CD4-positive, alpha-beta T cell (primary cell): ENCODE results near the gene SCAPER. TPM values are rescaled to one million over a fixed set of nuclear protein-coding genes. Genes with fewer than 3 reads are reported as not detected.
"Not testable (repeated sequence)": the region's sequence is repeated elsewhere in the genome, so short reads cannot be mapped to it uniquely, and the experiment has no call there.

Experiments used
- ATAC-seq: fragments of 200-7000 bp; cut with Tn5 transposase; one replicate; pipeline ENCODE4 v1.10.0; 2022; ENCODE audit warnings: mild to moderate bottlenecking; ENCODE audit not compliant: poor library complexity
- CTCF ChIA-PET: fragments of 350-600 bp; sonication (Branson Sonifier 250); formaldehyde crosslinking; loops from one replicate; lab custom pipeline; 2021; ENCODE audit warnings: antibody characterized with exemption, inconsistent platforms; lab: Charles Lee
- POLR2A ChIA-PET: fragments of 350-600 bp; sonication (Branson Sonifier 250); formaldehyde crosslinking; loops from one replicate; lab custom pipeline; 2021; ENCODE audit warnings: antibody characterized with exemption, inconsistent platforms; lab: Charles Lee
- DNase-seq, 14 experiments: peaks; one replicate each; pipeline ENCODE4 v3.0.0-alpha.2; 2013 to 2020; ENCODE audit warnings: mixed read lengths in 2 of 14
- H3K27ac ChIP-seq, 2 donors: one replicate each; pipeline versions ENCODE4 v1.5.1 to v1.7.0; 2013; ENCODE audit warnings: low read length in 2 of 2, low read depth in 1 of 2, mild to moderate bottlenecking in 1 of 2
- H3K27me3 ChIP-seq, 2 experiments: 1 replicate in 1 of 2; 2 replicates in 1 of 2; pipeline versions ENCODE4 v1.6.1 to v1.7.0; 2013; ENCODE audit warnings: low read length in 2 of 2, control low read depth in 1 of 2, mild to moderate bottlenecking in 1 of 2, moderate library complexity in 1 of 2; ENCODE audit not compliant: insufficient read depth in 2 of 2, control insufficient read depth in 1 of 2
- H3K36me3 ChIP-seq: one replicate; pipeline ENCODE4 v1.6.1; 2013; ENCODE audit warnings: low read length, control low read depth; ENCODE audit not compliant: insufficient read depth
- H3K4me1 ChIP-seq: one replicate; pipeline ENCODE4 v1.6.1; 2013; ENCODE audit warnings: low read length, control low read depth; ENCODE audit not compliant: insufficient read depth
- H3K4me3 ChIP-seq: one replicate; pipeline ENCODE4 v1.5.1; 2013; ENCODE audit warnings: mild to moderate bottlenecking, low read length, moderate library complexity
- H3K9me3 ChIP-seq, 2 experiments: 1 replicate in 1 of 2; 2 replicates in 1 of 2; pipeline versions ENCODE4 v1.6.1 to v1.7.0; 2013; ENCODE audit warnings: low read length in 2 of 2, mild to moderate bottlenecking in 2 of 2, control low read depth in 1 of 2, moderate library complexity in 1 of 2; ENCODE audit not compliant: control insufficient read depth in 1 of 2, insufficient read depth in 1 of 2
- H3K27ac Mint-ChIP-seq: one replicate; pipeline ENCODE4 v1.8.0; 2020; ENCODE audit warnings: mixed read lengths
- H3K27me3 Mint-ChIP-seq: one replicate; pipeline ENCODE4 v1.8.0; 2021; ENCODE audit warnings: mixed read lengths
- H3K36me3 Mint-ChIP-seq: one replicate; pipeline ENCODE4 v1.8.0; 2021; ENCODE audit warnings: low read depth, mixed read lengths
- H3K4me1 Mint-ChIP-seq: one replicate; pipeline ENCODE4 v1.8.0; 2021; ENCODE audit warnings: low read depth, mixed read lengths
- H3K4me3 Mint-ChIP-seq: one replicate; pipeline ENCODE4 v1.8.0; 2020; ENCODE audit warnings: mild to moderate bottlenecking, mixed read lengths
- H3K9me3 Mint-ChIP-seq: one replicate; pipeline ENCODE4 v1.8.0; 2020; ENCODE audit warnings: mixed read lengths
- CTCF ChIP-seq: fragments of 200-600 bp; IDR thresholded peaks from one replicate; pipeline ENCODE4 v1.8.0; 2022; ENCODE audit warnings: antibody characterized with exemption, mild to moderate bottlenecking
- intact Hi-C, 2 experiments: fragments of 100-400 bp; cut with DNase I in 1 of 2; cut with micrococcal nuclease in 1 of 2; formaldehyde crosslinking; loops; one replicate each; pipeline versions ENCODE4 v1.15.1 to v1.9.0; 2023 to 2025; cut with DNase I, micrococcal nuclease
- total RNA-seq, 174 experiments: library from RNA in 2 of 174; stranded (reverse) in 2 of 174; gene quantifications; one replicate each; pipeline ENCODE4 v1.2.3 and lab custom pipeline; 2021 to 2026

The SCAPER gene
- total RNA-seq, 2 experiments from 2014 or later, result 40.3 to 41.2 TPM

DNA sequence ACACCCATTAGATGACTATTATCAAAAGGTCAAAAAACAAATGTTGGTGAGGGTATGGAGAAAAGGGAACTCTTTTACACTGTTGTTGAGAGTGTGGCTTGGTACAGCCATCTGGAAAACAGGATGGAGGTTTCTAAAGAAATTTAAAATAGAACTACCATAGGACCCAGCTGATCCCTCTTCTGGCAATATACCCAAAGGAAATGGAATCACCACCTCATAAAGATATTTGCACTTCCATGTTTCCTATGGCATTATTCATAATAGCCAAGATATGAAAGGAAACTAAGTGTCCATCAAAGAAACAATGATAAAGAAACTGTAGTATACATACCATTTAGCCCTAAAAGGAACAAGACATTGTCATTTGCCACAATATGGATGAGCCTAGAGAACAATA lies 186.3 kb downstream of the SCAPER start:
- Mint-ChIP-seq H3K9me3 (peaks cover 15% of the 10 kb centered on the region), H3K36me3 (peaks cover 76% of the 10 kb centered on the region), H3K27ac (no peak overlapping the region), H3K4me1 (no peaks in the 10 kb centered on the region), H3K4me3 (no peak overlapping the region), H3K27me3 (no peaks in the 10 kb centered on the region)
- ChIA-PET CTCF (no interaction called here), POLR2A (no interaction called here)
- ATAC-seq (no peak), DNase-seq (no peak)
- Histone ChIP-seq H3K27me3 (no peaks in the 10 kb centered on the region), H3K4me3 (no peak overlapping the region), H3K27ac (no peak overlapping the region), H3K9me3 (peaks cover 8 to 9% of the 10 kb centered on the region in 2 experiments), H3K4me1 (no peaks in the 10 kb centered on the region), H3K36me3 (no peaks in the 10 kb centered on the region)
- intact Hi-C loops, result no loop called here
- TF ChIP-seq CTCF, result no peak

- CTCF ChIA-PET, result no interaction called here
Measured at GRCh38 chr15:76714950-76715349, 190.2 kb downstream of the SCAPER start.

DNA sequence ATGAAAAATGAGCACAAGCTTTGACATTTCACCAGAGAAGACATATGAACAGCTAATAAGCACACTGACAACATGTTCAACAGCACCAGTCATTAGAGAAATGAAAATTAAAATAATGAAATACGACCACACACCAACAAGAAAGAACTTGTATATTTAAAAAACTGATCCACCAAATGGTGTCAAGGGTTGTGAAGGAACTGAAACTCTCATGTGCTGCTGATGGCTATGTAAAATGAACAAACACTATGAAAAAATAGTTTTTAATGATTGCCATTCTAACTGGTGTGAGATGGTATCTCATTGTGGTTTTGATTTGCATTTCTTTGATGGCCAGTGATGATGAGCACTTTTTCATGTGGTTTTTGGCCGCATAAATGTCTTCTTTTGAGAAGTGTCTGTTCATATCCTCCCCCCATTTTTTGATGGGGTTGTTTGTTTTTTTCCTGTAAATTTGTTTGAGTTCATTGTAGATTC lies 193.8 kb downstream of the SCAPER start:
- Mint-ChIP-seq H3K4me1 (no peaks in the 10 kb centered on the region), H3K36me3 (peaks cover 68% of the 10 kb centered on the region), H3K27me3 (no peaks in the 10 kb centered on the region), H3K27ac (no peak overlapping the region), H3K9me3 (peaks cover 11% of the 10 kb centered on the region), H3K4me3 (no peak overlapping the region)
- no peak for TF ChIP-seq CTCF
- Histone ChIP-seq H3K4me1 (no peaks in the 10 kb centered on the region), H3K27me3 (no peaks in the 10 kb centered on the region), H3K9me3 (peaks cover 5 to 9% of the 10 kb centered on the region in 2 experiments), H3K36me3 (no peaks in the 10 kb centered on the region), H3K4me3 (no peak overlapping the region), H3K27ac (no peak overlapping the region)
- CTCF ChIA-PET, result no interaction called here
- intact Hi-C loops, result no loop called here
- POLR2A ChIA-PET, result no interaction called here
- DNase-seq, result no peak
- no peak for ATAC-seq

More at GRCh38 chr15:76714950-76715349, 190.2 kb downstream of the SCAPER start:
- H3K9me3 ChIP-seq, result peaks cover 8 to 9% of the 10 kb centered on the region in 2 experiments
- intact Hi-C loops, result no loop called here
- TF ChIP-seq CTCF, result no peak
- H3K36me3 Mint-ChIP-seq, result peaks cover 83% of the 10 kb centered on the region
- no peak for ATAC-seq
- no peaks in the 10 kb centered on the region for H3K27me3 Mint-ChIP-seq
- no peaks in the 10 kb centered on the region for H3K36me3 ChIP-seq
- H3K27me3 ChIP-seq, result no peaks in the 10 kb centered on the region
- POLR2A ChIA-PET, result no interaction called here
- H3K4me3 Mint-ChIP-seq, result no peak overlapping the region
- H3K4me1 ChIP-seq, result no peaks in the 10 kb centered on the region
- no peak overlapping the region for H3K4me3 ChIP-seq
- H3K27ac ChIP-seq, result no peak overlapping the region
- no peak for DNase-seq
- H3K4me1 Mint-ChIP-seq, result no peaks in the 10 kb centered on the region
- no peak overlapping the region for H3K27ac Mint-ChIP-seq
- peaks cover 12% of the 10 kb centered on the region for H3K9me3 Mint-ChIP-seq

DNA sequence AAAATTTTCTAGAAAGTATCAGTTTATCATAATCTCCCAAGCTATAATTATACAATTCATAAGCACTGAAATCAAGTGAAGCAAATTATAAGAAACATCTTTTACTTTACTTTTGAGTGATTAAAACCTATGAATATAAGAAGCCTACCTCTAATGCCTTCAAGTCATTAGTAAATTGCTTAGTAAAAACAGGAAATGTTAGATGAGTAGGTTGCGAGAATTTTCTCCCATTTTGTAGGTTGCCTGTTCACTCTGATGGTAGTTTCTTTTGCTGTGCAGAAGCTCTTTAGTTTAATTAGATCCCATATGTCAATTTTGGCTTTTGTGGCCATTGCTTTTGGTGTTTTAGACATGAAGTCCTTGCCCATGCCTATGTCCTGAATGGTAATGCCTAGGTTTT lies 201.1 kb downstream of the SCAPER start:
- H3K4me3 ChIP-seq, POLR2A ChIA-PET, H3K4me1 Mint-ChIP-seq, H3K4me1 ChIP-seq, H3K27me3 ChIP-seq, DNase-seq, ATAC-seq, H3K9me3 ChIP-seq, intact Hi-C loops, H3K9me3 Mint-ChIP-seq, H3K27ac Mint-ChIP-seq, H3K27ac ChIP-seq, H3K27me3 Mint-ChIP-seq, CTCF ChIA-PET, H3K4me3 Mint-ChIP-seq: not testable (repeated sequence)
- H3K36me3 Mint-ChIP-seq, result peaks cover 70% of the 10 kb centered on the region
- H3K36me3 ChIP-seq, result peaks cover 19% of the 10 kb centered on the region
